ENCODE measurements around the gene CNKSR3. TPM values are rescaled to one million over a fixed set of nuclear protein-coding genes. Genes with fewer than 3 reads are reported as not detected.
"Not testable (repeated sequence)": the region's sequence is repeated elsewhere in the genome, so short reads cannot be mapped to it uniquely, and the experiment has no call there.

Gene CNKSR3
- total RNA-seq, 1 donor from 2014 or later: 8.8 TPM

GRCh38 chr6:154515826-154516225 lies 5.3 kb upstream of the CNKSR3 start:
- H3K36me3 ChIP-seq: no peaks in the 10 kb centered on the region
- no peaks in the 10 kb centered on the region for H4K20me1 ChIP-seq (ENCODE audit: low read depth)
- no peak overlapping the region for H3K9ac ChIP-seq
- peak overlapping the region; percentile 12 for H2AFZ ChIP-seq (replicated peaks)
- H3K27ac ChIP-seq: no peak overlapping the region
- H3K9me3 ChIP-seq (ENCODE audit: low read depth): no peaks in the 10 kb centered on the region
- no peak overlapping the region for H3K4me3 ChIP-seq
- no peaks in the 10 kb centered on the region for H3K36me3 Mint-ChIP-seq
- no peak for TF ChIP-seq EZH2phosphoT487 (IDR thresholded peaks at IDR 0.05)
- TF ChIP-seq CTCF (IDR thresholded peaks at IDR 0.05): no peak
- TF ChIP-seq EZH2 (IDR thresholded peaks at IDR 0.05): no peak
- H3K9me3 Mint-ChIP-seq: no peaks in the 10 kb centered on the region
- H3K79me2 ChIP-seq (ENCODE audit: low read depth): no peaks in the 10 kb centered on the region
- no peak for DNase-seq (ENCODE audit: low spot score)
- H3K4me1 ChIP-seq: peaks cover 26% of the 10 kb centered on the region
- H3K4me3 Mint-ChIP-seq: no peak overlapping the region
- no peaks in the 10 kb centered on the region for H3K27me3 ChIP-seq
- H3K27ac Mint-ChIP-seq: no peak overlapping the region
- H3K4me1 Mint-ChIP-seq: peaks cover 16% of the 10 kb centered on the region
- H3K27me3 Mint-ChIP-seq (ENCODE audit: insufficient read depth, low read depth): peaks cover 4% of the 10 kb centered on the region
- peaks cover 12% of the 10 kb centered on the region for H3F3A ChIP-seq (ENCODE audit: low read depth)
- H3K4me2 ChIP-seq: no peak overlapping the region

- not testable (repeated sequence) for H3K4me3 ChIP-seq; H3K4me3 Mint-ChIP-seq; H3K79me2 ChIP-seq (ENCODE audit: low read depth); H3K27me3 ChIP-seq; H3K36me3 Mint-ChIP-seq; H3K9me3 ChIP-seq (ENCODE audit: low read depth); H3K27ac Mint-ChIP-seq; H2AFZ ChIP-seq (replicated peaks); H3K27me3 Mint-ChIP-seq (ENCODE audit: insufficient read depth, low read depth); H3K9me3 Mint-ChIP-seq; H3K27ac ChIP-seq; H3K4me2 ChIP-seq; H4K20me1 ChIP-seq (ENCODE audit: low read depth); DNase-seq (ENCODE audit: low spot score); H3K9ac ChIP-seq; H3K36me3 ChIP-seq
- H3K4me1 Mint-ChIP-seq: peaks cover 14% of the 10 kb centered on the region
- Histone ChIP-seq H3K4me1 (peaks cover 21% of the 10 kb centered on the region), H3F3A (ENCODE audit: low read depth) (peaks cover 18% of the 10 kb centered on the region)
Measured at GRCh38 chr6:154515076-154515475, 4.6 kb upstream of the CNKSR3 start.

- no peaks in the 10 kb centered on the region for H3K36me3 Mint-ChIP-seq
- H3K9me3 ChIP-seq (ENCODE audit: low read depth): no peaks in the 10 kb centered on the region
- TF ChIP-seq EZH2 (IDR thresholded peaks at IDR 0.05) (no peak), EZH2phosphoT487 (IDR thresholded peaks at IDR 0.05) (no peak), CTCF (IDR thresholded peaks at IDR 0.05) (no peak)
- H3K27ac ChIP-seq: no peak overlapping the region
- no peak overlapping the region for H3K4me3 ChIP-seq
- no peak overlapping the region for H2AFZ ChIP-seq (replicated peaks)
- no peak overlapping the region for H3K27ac Mint-ChIP-seq
- peaks cover 4% of the 10 kb centered on the region for H3K27me3 Mint-ChIP-seq (ENCODE audit: insufficient read depth, low read depth)
- no peak for DNase-seq (ENCODE audit: low spot score)
- H3K4me3 Mint-ChIP-seq: no peak overlapping the region
- H3K36me3 ChIP-seq: no peaks in the 10 kb centered on the region
- H3K9ac ChIP-seq: no peak overlapping the region
- peaks cover 17% of the 10 kb centered on the region for H3K4me1 ChIP-seq
- peaks cover 3% of the 10 kb centered on the region for H3K79me2 ChIP-seq (ENCODE audit: low read depth)
- H3K9me3 Mint-ChIP-seq: no peaks in the 10 kb centered on the region
- no peak overlapping the region for H3K4me2 ChIP-seq
- no peaks in the 10 kb centered on the region for H3K27me3 ChIP-seq
- H3F3A ChIP-seq (ENCODE audit: low read depth): peaks cover 20% of the 10 kb centered on the region
- peaks cover 10% of the 10 kb centered on the region for H3K4me1 Mint-ChIP-seq
- H4K20me1 ChIP-seq (ENCODE audit: low read depth): no peaks in the 10 kb centered on the region
Measured at GRCh38 chr6:154514481-154514880, 4.0 kb upstream of the CNKSR3 start.

- Histone ChIP-seq H3K4me3 (no peak overlapping the region), H2AFZ (replicated peaks) (no peak overlapping the region), H3K27ac (no peak overlapping the region), H3F3A (ENCODE audit: low read depth) (peaks cover 20% of the 10 kb centered on the region), H3K36me3 (no peaks in the 10 kb centered on the region), H3K9me3 (ENCODE audit: low read depth) (no peaks in the 10 kb centered on the region), H3K9ac (no peak overlapping the region), H3K4me2 (no peak overlapping the region), H3K27me3 (no peaks in the 10 kb centered on the region), H3K79me2 (ENCODE audit: low read depth) (peaks cover 11% of the 10 kb centered on the region), H3K4me1 (peaks cover 20% of the 10 kb centered on the region), H4K20me1 (ENCODE audit: low read depth) (peaks cover 6% of the 10 kb centered on the region)
- Mint-ChIP-seq H3K4me3 (no peak overlapping the region), H3K9me3 (no peaks in the 10 kb centered on the region), H3K36me3 (no peaks in the 10 kb centered on the region), H3K27ac (no peak overlapping the region), H3K27me3 (ENCODE audit: insufficient read depth, low read depth) (peaks cover 6% of the 10 kb centered on the region), H3K4me1 (peaks cover 14% of the 10 kb centered on the region)
- no peak for DNase-seq (ENCODE audit: low spot score)
- no peak for TF ChIP-seq CTCF (IDR thresholded peaks at IDR 0.05)
- no peak for TF ChIP-seq EZH2 (IDR thresholded peaks at IDR 0.05)
- TF ChIP-seq EZH2phosphoT487 (IDR thresholded peaks at IDR 0.05): no peak
Measured at GRCh38 chr6:154513601-154514320, 3.3 kb upstream of the CNKSR3 start.
